Measurements from ENCODE around the gene IQGAP2.

IQGAP2 gene

DNA sequence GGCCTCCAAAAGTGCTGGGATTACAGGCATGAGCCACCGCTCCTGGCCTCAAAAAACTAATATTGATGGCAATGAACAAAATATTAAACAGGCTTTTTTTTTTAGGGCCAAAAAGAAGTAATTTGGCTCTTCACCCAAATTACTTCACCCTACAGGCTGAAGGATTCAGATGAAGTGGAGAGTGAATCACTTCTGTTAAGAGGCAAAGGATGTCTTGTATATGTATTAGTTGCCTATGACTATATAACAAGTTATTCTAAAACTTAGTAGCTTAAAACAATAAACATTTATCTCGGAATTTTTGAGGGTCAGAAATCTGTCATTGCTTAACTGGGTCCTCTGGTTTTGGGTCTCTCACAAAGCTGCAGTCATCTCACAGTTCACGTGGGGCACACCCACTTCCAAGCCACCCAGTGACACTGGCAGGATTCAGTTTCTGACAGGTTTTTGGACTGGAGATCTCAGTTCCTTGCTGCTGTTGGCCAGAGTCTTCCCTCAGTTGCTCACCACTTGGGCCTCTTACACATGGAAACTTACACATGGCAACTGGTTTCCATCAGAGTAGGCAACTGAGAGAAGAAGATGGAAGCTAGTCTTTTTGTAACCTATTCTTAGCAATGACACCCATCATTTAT lies 66.7 kb downstream of the IQGAP2 start:
- no peak for TF ChIP-seq GATA3 (IDR thresholded peaks at IDR 0.05; ENCODE audit: low read depth, low read length)
- no peak for TF ChIP-seq GATA2 (IDR thresholded peaks at IDR 0.05; ENCODE audit: low read depth, low read length)

DNA sequence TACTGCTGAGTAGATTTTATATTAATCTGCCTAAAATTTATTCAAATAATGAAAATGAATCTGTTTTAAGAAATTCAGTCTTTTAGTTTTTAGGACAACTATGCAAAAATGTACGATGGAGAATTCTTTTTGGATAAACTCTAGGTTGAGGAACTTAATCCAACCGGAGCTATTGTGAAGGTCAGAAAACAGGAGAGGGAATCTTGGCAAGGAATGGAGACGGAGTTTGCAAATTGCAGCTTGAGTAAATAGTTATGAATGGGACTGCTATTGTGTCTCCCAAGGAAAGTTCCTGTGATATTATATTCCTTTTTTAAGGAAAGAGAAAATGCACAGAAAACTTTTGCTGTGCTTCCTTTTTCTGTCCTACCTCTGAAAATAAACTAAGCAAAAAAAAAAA lies 67.9 kb downstream of the IQGAP2 start:
- TF ChIP-seq GATA2 (IDR thresholded peaks at IDR 0.05; ENCODE audit: low read depth, low read length) (no peak), GATA3 (IDR thresholded peaks at IDR 0.05; ENCODE audit: low read depth, low read length) (no peak)

DNA sequence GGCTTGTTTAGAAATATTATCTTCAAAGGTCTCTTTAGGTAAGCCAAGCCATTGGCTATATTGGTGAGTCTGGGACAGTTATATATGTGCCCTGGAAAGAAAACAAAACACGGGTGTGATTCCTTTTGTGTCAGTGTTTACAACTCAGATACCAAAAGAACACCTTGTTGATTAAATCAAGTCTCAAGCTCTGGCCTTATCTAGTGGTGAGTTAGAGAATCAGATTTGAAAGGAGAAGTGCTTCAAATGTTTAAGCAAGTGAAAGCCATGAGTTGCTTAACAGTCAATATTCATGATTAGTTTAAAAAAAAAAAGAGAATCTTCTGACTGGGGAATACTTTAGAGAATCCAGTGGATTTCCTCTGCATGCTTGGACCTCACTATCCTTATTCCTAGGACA lies 68.3 kb downstream of the IQGAP2 start:
- TF ChIP-seq GATA2 (IDR thresholded peaks at IDR 0.05; ENCODE audit: low read depth, low read length): no peak
- no peak for TF ChIP-seq GATA3 (IDR thresholded peaks at IDR 0.05; ENCODE audit: low read depth, low read length)

DNA sequence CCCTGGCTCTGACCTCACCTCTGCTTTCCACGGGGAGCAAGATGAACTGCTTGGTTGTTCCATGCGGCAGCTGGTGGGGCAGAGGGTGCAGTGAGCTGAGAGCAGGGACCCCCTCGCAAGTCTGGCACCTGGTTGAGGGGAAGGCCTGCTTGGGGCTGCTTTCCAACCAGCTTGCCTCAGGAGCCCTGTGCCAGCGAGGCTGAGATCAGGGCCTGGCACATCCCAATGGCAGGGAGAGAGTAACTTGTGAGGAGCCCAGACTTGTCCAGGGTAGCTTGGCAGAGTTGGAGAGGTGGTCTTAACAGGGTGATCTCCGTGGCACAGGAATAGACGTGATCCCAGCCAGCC lies 68.9 kb downstream of the IQGAP2 start:
- TF ChIP-seq GATA3 (IDR thresholded peaks at IDR 0.05; ENCODE audit: low read depth, low read length) (no peak), GATA2 (IDR thresholded peaks at IDR 0.05; ENCODE audit: low read depth, low read length) (no peak)

DNA sequence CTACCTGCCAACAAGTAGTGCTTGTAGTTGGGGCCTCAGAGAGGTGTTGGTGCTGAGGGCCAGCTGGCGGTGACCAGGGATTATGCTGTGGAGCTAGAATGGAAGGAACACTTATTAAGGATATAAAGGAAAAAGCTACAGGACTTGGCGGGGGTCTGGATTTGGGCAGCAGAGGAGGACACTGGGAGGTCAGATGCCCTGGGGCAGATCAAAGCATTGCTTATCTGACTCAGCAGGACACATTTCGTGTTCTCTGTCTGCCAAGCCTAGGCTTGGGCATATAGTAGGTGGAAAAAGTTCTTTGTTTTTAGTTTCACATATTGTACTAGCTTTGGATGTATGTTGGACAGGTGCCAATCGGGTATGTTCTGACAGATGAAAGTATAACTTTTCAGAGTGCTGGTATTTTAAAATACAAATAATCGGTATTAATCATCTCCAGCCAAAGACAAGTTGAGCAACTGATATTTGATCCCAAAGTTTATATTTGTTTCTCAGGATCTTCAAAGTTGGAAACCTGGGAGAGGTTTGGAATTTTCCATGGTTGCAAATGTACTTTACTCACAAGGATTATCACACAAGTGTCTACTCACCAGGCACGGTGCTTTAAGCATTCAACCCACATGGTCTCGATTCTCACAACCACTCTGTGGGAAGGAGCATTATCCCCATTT lies 69.4 kb downstream of the IQGAP2 start:
- TF ChIP-seq GATA2 (IDR thresholded peaks at IDR 0.05; ENCODE audit: low read depth, low read length) (no peak), GATA3 (IDR thresholded peaks at IDR 0.05; ENCODE audit: low read depth, low read length) (no peak)

DNA sequence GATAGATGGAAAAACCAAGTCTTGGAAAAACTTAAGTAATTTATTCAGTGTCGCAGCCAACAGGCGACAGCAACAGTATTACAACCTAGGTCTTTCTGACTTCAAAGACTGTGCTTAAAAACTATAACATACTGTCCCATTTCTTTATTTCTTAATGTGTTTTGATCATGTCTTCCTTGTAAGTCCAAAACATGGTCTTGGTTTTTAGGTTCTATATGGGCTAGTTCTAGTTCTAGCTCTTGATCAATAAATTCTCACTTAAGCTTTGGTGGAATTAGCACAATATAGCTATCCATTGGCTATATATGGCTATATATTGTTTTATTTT lies 69.9 kb downstream of the IQGAP2 start:
- TF ChIP-seq GATA2 (IDR thresholded peaks at IDR 0.05; ENCODE audit: low read depth, low read length): no peak
- no peak for TF ChIP-seq GATA3 (IDR thresholded peaks at IDR 0.05; ENCODE audit: low read depth, low read length)

DNA sequence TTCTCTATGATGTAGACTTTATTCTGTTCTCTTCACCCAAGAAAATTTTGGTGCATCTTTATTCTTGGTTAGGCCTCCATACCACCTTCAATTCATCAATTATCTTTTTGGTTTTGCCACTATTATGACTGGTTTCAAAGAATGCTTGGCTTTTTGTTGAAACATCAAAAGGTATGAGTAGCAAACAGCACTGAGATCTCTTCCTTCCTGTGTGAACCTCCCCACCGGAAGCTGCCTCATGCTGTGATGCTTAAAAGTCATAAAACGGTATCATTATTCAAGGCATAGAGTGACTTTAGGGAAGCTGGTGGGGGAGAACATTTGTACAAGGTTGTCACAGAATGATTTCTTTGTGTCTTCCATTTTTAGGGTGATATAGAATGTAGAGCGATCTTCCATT lies 70.6 kb downstream of the IQGAP2 start:
- no peak for TF ChIP-seq GATA2 (IDR thresholded peaks at IDR 0.05; ENCODE audit: low read depth, low read length)
- no peak for TF ChIP-seq GATA3 (IDR thresholded peaks at IDR 0.05; ENCODE audit: low read depth, low read length)

DNA sequence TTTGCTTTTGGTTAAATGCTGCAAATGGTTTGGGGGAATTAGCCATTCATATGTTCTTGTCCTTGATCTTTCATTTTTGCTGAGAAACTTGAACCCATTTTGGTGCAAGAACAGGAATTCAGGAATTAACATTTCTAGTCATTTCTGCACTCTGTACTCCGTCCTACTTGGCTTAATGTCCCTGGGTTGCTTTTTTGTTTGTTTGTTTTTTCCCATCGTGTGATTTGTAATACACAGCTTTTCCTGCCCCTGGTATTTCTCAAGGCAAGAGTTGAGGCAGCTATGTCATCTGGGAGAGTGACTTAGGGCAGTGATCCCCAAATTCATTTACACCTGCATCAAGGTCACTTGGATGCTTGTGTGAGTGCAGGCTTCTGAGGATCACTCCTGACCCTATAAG lies 71.3 kb downstream of the IQGAP2 start:
- no peak for TF ChIP-seq GATA2 (IDR thresholded peaks at IDR 0.05; ENCODE audit: low read depth, low read length)
- no peak for TF ChIP-seq GATA3 (IDR thresholded peaks at IDR 0.05; ENCODE audit: low read depth, low read length)

DNA sequence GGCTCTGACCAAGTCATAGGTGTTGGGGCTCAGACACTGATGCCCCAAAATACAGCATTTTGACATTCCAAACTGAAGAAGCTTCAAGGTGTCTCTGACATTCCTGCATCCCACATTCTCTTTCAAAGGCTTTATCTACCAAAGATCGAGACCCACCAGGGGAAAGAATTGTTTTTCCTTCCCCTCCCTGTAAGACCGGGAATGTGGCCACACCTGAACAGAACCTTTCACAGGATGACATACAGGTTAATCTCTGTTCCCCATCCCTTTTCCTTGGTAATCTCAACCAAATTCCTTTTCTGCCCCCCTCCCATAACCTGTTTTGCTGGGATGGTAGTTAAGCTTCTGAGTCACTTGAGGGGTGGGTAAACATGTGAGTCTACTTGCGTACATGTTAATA lies 72.3 kb downstream of the IQGAP2 start:
- TF ChIP-seq GATA3 (IDR thresholded peaks at IDR 0.05; ENCODE audit: low read depth, low read length) (no peak), GATA2 (IDR thresholded peaks at IDR 0.05; ENCODE audit: low read depth, low read length) (no peak)

DNA sequence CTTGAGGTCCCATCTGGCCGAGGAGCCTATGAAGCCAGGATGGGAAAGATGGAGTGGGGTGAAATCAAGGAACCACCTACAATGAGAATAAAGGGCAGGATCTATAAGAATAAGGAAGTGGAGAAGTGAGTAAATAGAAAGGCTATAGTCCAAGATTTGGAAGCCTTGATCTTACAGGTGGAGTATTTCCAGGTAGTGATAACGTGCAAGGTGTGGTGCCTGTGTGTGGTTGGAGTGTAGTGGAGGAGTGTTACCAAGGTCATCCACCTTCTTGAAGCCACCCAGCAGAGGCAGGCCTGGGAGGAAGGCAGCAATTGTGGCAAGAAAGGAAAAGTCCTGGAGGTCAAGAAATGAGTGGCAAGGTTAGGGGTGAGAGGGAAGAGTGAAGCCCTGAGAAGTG lies 72.9 kb downstream of the IQGAP2 start:
- TF ChIP-seq GATA2 (IDR thresholded peaks at IDR 0.05; ENCODE audit: low read depth, low read length) (no peak), GATA3 (IDR thresholded peaks at IDR 0.05; ENCODE audit: low read depth, low read length) (no peak)

DNA sequence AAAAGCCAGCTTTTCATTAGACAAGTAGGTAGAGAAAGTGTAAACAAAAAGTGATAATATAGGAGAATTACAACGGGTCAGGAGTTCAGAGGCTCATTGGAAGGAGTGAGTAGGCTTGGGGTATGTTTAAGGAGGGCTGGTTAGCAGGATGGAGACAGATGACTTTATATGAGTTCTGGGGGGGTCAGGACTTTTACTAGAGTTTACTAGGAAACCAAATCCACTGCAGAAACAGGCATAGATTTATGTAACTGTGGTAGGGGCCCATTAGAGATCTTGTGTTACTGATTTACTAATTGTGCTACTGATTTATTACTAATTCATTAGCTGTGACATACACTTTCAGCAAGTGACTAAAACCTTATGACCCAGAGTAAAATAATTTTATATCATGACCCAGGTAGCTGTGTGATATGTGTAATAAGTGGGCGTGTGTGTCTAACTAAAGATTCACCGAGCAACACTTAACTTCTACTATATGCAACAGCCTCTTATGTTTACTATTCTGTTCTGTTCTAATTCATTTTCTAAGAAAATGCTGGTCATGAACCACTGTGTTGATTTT lies 73.5 kb downstream of the IQGAP2 start:
- TF ChIP-seq GATA3 (IDR thresholded peaks at IDR 0.05; ENCODE audit: low read depth, low read length): no peak
- no peak for TF ChIP-seq GATA2 (IDR thresholded peaks at IDR 0.05; ENCODE audit: low read depth, low read length)

DNA sequence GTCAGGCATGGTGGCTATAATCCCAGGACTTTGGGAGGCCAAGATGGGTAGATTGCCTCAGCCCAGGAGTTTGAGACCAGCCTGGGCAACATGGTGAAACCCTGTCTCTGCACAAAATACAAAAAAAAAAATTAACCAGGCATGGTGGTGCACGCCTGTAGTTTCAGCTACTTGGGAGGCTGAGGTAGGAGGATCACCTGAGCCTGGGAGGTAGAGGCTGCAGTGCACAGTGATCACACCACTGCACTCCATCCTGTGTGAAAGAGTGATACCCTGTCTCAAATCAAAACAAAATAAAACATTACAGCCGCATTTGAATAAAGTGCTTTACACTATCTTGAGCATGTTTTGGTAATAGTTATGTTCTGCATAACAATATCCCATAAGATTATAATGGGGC lies 74.0 kb downstream of the IQGAP2 start:
- TF ChIP-seq GATA3 (IDR thresholded peaks at IDR 0.05; ENCODE audit: low read depth, low read length) (no peak), GATA2 (IDR thresholded peaks at IDR 0.05; ENCODE audit: low read depth, low read length) (no peak)

DNA sequence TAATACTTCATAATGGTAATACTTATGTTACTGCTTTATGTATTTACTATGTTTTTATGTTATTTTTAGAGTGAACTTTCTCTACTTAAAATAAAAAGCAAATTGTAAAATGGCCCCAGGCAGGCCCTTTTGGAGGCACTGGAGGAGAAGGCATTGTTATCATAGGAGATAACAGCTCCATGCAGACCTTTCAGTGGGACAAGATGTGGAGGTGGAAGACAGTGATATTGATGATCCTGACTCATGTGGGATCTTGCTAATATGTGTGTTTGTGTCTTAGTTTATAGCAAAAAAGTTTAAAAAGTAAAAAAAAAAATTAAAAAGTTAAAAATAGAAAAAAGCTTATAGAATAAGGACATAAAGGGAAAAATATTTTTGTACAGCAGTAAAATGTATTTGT lies 74.5 kb downstream of the IQGAP2 start:
- TF ChIP-seq GATA3 (IDR thresholded peaks at IDR 0.05; ENCODE audit: low read depth, low read length): no peak
- no peak for TF ChIP-seq GATA2 (IDR thresholded peaks at IDR 0.05; ENCODE audit: low read depth, low read length)

DNA sequence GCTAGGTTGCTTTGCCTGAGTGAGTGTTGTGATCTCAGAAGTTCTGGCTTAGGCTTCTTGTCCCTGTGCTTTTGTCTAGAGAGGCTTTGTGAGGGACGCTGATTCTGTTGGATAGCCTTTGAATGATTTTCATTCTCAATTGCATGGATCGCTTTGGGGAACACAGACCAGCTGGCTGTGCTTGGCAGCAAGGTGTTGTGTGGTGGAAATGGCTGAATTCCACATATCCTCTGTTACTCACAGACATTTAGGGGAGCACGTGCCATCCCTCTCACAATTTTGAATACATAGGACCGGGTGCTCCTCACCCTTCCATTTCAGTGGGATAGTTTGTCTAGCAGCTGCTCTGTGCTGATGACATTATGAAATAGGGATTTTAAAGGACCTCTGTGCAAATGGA lies 76.2 kb downstream of the IQGAP2 start:
- TF ChIP-seq GATA2 (IDR thresholded peaks at IDR 0.05; ENCODE audit: low read depth, low read length) (no peak), GATA3 (IDR thresholded peaks at IDR 0.05; ENCODE audit: low read depth, low read length) (no peak)

DNA sequence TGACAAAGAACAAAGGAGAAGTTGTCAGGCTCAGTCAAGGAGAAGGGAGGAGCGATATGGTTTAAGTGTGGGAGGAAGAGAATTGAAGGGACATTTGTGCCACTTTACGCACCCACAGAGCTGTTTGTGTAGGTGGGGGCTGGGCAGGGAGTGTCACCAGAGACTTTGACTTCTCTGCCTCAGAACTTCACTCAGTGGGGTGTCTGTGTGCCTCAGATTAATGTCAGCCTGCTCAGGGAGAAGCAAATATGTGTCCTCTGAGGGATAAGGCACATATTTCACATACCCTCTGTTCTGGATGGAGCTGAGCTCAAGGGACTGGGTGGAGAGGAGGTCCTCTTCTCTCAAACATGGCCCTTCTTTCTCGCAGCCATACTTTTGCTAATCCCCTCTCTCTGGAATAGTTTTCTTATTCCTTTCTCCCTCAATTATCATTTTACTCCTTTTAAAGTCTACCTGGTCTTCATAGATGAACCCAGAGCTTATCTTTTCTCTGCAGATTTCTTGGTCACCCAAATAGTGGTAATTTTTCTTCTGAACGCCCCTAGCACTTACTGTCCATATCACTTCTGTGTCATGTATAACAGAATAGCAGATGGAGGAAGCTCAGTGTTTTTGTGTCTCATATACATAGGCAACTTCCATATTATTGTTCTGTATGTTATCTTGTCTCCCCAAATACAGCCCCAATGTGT lies 77.0 kb downstream of the IQGAP2 start:
- TF ChIP-seq GATA2 (IDR thresholded peaks at IDR 0.05; ENCODE audit: low read depth, low read length): no peak
- TF ChIP-seq GATA3 (IDR thresholded peaks at IDR 0.05; ENCODE audit: low read depth, low read length): no peak

Measured in SH-SY5Y (cell line).